AG04450 (cell line): ENCODE results near the gene KCTD17. TPM values are rescaled to one million over a fixed set of nuclear protein-coding genes. Genes with fewer than 3 reads are reported as not detected.

Experiments
- CTCF ChIA-PET: fragments of 300-600, 350-600 bp; formaldehyde crosslinking; extraction: SDS; loops from one replicate; lab custom pipeline; 2022; ENCODE audit warnings: antibody characterized with exemption, inconsistent platforms; lab: Charles Lee
- POLR2A ChIA-PET: fragments of 350-600 bp; formaldehyde crosslinking; extraction: SDS; loops from one replicate; lab custom pipeline; 2021; ENCODE audit warnings: antibody characterized with exemption, inconsistent platforms; lab: Yijun Ruan, JAX
- DNase-seq: peaks from one replicate; pipeline ENCODE4 v3.0.0-alpha.2; 2011; ENCODE audit warnings: low read depth, low spot score
- H3K27ac ChIP-seq: one replicate; pipeline ENCODE4 v1.5.1; 2012; ENCODE audit warnings: low read depth, low read length, control low read depth
- H3K27me3 ChIP-seq: one replicate; pipeline ENCODE4 v1.6.0; 2012; ENCODE audit warnings: low read length; ENCODE audit not compliant: control insufficient read depth, insufficient read depth
- H3K4me3 ChIP-seq: 2 replicates; pipeline ENCODE4 v1.5.1; 2011; ENCODE audit warnings: mild to moderate bottlenecking, low read depth, low read length, control low read depth
- H3K9me3 ChIP-seq: 2 replicates; pipeline ENCODE4 v1.5.1; 2012; ENCODE audit warnings: low read length; ENCODE audit not compliant: control insufficient read depth, insufficient read depth
- CTCF ChIP-seq: IDR thresholded peaks from 2 replicates; pipeline ENCODE4 v1.5.1; 2011; ENCODE audit warnings: low read depth, low read length, control low read depth, inconsistent platforms
- polyA plus RNA-seq: library from polyadenylated mRNA; depleted of rRNA; stranded (reverse); fragments of >200 nt; gene quantifications from 2 replicates; pipeline ENCODE4 v1.2.3, GENCODE V29; 2011

The KCTD17 gene
- polyA plus RNA-seq, 1 experiment, result 20.7 TPM

GRCh38 chr22:37061611-37062375, 10.3 kb downstream of the KCTD17 start:
- Histone ChIP-seq H3K27me3 (no peaks in the 10 kb centered on the region), H3K27ac (no peak overlapping the region), H3K4me3 (no peak overlapping the region), H3K9me3 (no peaks in the 10 kb centered on the region; the same call in 1 of the 2 replicates)
- DNase-seq, result no peak
- POLR2A ChIA-PET, result no interaction called here
- TF ChIP-seq CTCF, result no peak
- CTCF ChIA-PET, result no interaction called here

GRCh38 chr22:37062376-37062675, 10.8 kb downstream of the KCTD17 start:
- no peak for DNase-seq
- H3K4me3 ChIP-seq, result no peak overlapping the region
- no peak overlapping the region for H3K27ac ChIP-seq
- H3K27me3 ChIP-seq, result no peaks in the 10 kb centered on the region
- TF ChIP-seq CTCF, result no peak
- ChIA-PET POLR2A (no interaction called here), CTCF (no interaction called here)
- no peaks in the 10 kb centered on the region; the same call in 1 of the 2 replicates for H3K9me3 ChIP-seq

GRCh38 chr22:37062702-37063381, 11.3 kb downstream of the KCTD17 start:
- Histone ChIP-seq H3K27me3 (peaks cover 3% of the 10 kb centered on the region), H3K4me3 (no peak overlapping the region), H3K9me3 (no peaks in the 10 kb centered on the region), H3K27ac (no peak overlapping the region)
- DNase-seq, result no peak
- CTCF ChIA-PET, result no interaction called here
- POLR2A ChIA-PET, result no interaction called here
- TF ChIP-seq CTCF, result no peak

GRCh38 chr22:37063431-37064420, 12.2 kb downstream of the KCTD17 start:
- H3K27ac ChIP-seq, result no peak overlapping the region
- DNase-seq, result no peak
- H3K27me3 ChIP-seq, result peaks cover 12% of the 10 kb centered on the region
- ChIA-PET POLR2A (no interaction called here), CTCF (no interaction called here)
- no peaks in the 10 kb centered on the region for H3K9me3 ChIP-seq
- H3K4me3 ChIP-seq, result no peak overlapping the region
- TF ChIP-seq CTCF, result no peak
